Esophagus (tissue), 2 donors: ENCODE data around the gene SELP. TPM values are rescaled to one million over a fixed set of nuclear protein-coding genes. Genes with fewer than 3 reads are reported as not detected.

ENCODE experiments used
- H3K27ac ChIP-seq, 2 donors: one replicate each; pipeline ENCODE4 v1.5.1; 2013; ENCODE audit warnings: low read depth in 2 of 2, mild to moderate bottlenecking in 2 of 2, inconsistent platforms in 1 of 2, low read length in 1 of 2, moderate library complexity in 1 of 2
- H3K27me3 ChIP-seq, 2 donors: one replicate each; pipeline ENCODE4 v1.6.1; 2013; ENCODE audit warnings: low read length in 2 of 2, control low read depth in 1 of 2, mild to moderate bottlenecking in 1 of 2; ENCODE audit not compliant: insufficient read depth in 2 of 2, control insufficient read depth in 1 of 2
- H3K36me3 ChIP-seq, 2 donors: one replicate each; pipeline ENCODE4 v1.6.1; 2013; ENCODE audit warnings: low read length in 1 of 2; ENCODE audit not compliant: control insufficient read depth in 2 of 2, insufficient read depth in 2 of 2
- H3K4me1 ChIP-seq, 2 donors: one replicate each; pipeline ENCODE4 v1.6.1; 2013; ENCODE audit warnings: low read length in 1 of 2; ENCODE audit not compliant: control insufficient read depth in 2 of 2, insufficient read depth in 2 of 2
- H3K4me3 ChIP-seq, 2 donors: one replicate each; pipeline ENCODE4 v1.5.1; 2013; ENCODE audit warnings: low read length in 2 of 2, mild to moderate bottlenecking in 2 of 2, low read depth in 1 of 2, moderate library complexity in 1 of 2
- H3K9me3 ChIP-seq, 2 donors: one replicate each; pipeline ENCODE4 v1.6.1; 2013; ENCODE audit warnings: mild to moderate bottlenecking in 2 of 2, low read depth in 1 of 2, low read length in 1 of 2, moderate library complexity in 1 of 2; ENCODE audit not compliant: control insufficient read depth in 2 of 2, insufficient read depth in 1 of 2
- WGBS, 2 donors: extraction: QIAGEN DNeasy Blood & Tissue Kit; methylation state at CpG; one replicate each; pipeline ENCODE4 v1.1.7; 2013; 5-methylcytosine and 5-hydroxymethylcytosine counted together
- polyA plus RNA-seq, 2 donors: library from polyadenylated mRNA; stranded (reverse); fragments of 200-250 nt; gene quantifications; one replicate each; pipeline ENCODE4 v1.2.3, GENCODE V29; 2013
- donor health status: healthy with polysubstance abuse.
- donor health status: Bipolar disorder and iron deficiency.

The SELP gene
- polyA plus RNA-seq, 2 donors: 1.5 to 2.1 TPM

DNA sequence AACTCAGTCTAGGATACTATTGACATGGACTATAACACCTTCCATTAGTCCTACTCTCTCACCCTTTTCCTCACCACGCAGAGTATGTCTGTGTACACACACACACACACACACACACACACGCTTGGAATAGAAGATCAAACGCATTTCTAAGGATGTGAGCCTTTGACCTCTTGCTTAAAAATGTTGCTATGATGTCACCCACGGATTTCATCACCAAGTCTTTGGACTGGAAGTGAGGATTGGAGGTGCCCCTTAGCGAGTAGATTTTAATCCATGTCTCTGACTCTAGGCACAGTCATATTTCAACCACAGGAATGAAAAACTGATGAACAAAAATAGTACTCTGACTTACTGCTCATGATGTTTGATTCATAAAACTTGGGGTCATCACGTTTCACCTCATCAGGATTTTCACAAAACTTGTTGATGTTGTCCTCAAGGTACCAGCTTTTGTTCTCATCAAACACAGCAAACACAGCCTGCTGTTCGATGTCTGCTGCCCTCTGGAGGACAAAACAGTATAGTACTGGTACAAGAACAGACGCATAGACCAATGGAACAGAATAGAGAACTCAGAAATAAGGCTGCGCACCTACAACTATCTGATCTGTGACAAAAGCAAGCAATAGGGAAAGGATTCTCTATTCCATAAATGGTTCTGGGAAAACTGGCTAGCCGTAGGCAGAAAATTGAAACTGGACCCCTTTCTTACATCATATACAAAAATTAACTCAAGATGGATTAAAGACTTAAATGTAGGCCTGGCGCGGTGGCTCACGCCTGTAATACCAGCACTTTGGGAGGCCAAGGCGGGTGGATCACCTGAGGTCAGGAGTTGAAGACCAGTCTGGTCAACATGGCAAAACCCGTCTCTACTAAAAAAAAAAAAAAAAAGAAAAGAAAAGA, 83.6 kb downstream of the SELP start:
- no peaks in the 10 kb centered on the region for H3K9me3 ChIP-seq
- WGBS, 2 donors: 49 to 51% methylated on average over 15 of the region's 15 CpGs
- H3K27ac ChIP-seq: no peak overlapping the region
- H3K4me3 ChIP-seq: no peak overlapping the region
- no peaks in the 10 kb centered on the region for H3K4me1 ChIP-seq
- H3K27me3 ChIP-seq: no peaks in the 10 kb centered on the region
- no peaks in the 10 kb centered on the region for H3K36me3 ChIP-seq

- H3K9me3 ChIP-seq: no peaks in the 10 kb centered on the region
- 72 to 80% methylated on average over 2 of the region's 2 CpGs for WGBS, 2 donors
- H3K36me3 ChIP-seq: no peaks in the 10 kb centered on the region
- no peaks in the 10 kb centered on the region for H3K27me3 ChIP-seq
- H3K4me1 ChIP-seq: no peaks in the 10 kb centered on the region
- no peak overlapping the region for H3K27ac ChIP-seq
- no peak overlapping the region for H3K4me3 ChIP-seq
Observed at GRCh38 chr1:169545472-169545871, 84.5 kb downstream of the SELP start.

DNA sequence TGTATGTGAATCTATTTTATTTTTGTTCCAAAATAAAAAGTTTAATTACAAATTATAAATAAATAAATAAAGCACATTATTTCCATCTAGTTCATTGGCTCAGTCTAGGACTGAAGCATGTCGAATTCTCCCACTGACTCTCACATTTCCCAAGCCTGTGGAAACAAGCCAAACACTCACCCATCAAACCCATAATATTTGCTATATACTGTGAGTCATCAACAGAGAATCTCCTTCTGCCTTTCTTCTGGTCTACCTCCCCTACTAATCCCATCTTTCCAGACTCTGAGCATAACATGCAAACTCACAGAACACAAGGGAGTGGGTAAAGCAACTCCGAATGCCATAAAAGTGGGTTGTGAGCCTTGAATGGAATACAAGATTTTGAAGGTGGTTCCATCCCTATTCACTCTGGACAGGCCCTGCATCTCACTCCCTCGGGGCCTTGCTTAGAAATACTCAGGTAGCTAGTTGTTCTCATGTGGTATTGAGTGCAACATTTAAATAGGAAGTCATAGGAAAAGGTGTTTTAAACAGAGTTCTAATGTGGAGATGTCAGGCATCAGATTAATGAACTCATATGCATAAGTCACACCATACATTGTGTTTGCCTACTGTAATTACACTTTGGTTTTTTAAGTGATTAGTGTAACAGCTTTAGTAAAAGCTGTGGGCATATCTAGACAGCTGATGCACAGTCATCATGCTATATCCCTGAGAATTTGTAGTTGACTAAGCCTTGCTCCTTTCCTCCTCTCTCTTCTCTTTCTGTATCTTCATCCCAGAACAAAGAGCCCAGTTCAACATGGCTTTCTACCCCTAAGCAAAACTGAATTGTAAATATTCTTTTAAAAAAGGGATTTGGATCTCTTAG, 90.7 kb downstream of the SELP start:
- no peak overlapping the region for H3K4me3 ChIP-seq
- no peaks in the 10 kb centered on the region for H3K27me3 ChIP-seq
- 67 to 69% methylated on average over 3 of the region's 3 CpGs for WGBS, 2 donors

More for the DNA sequence above, 90.7 kb downstream of the SELP start:
- Histone ChIP-seq H3K4me1 (no peaks in the 10 kb centered on the region), H3K27ac (no peak overlapping the region), H3K36me3 (no peaks in the 10 kb centered on the region), H3K9me3 (no peaks in the 10 kb centered on the region)

Other genes starting within 250 kb of the SELP start
- gene CCDC181, start 202.7 kb downstream of the SELP start, polyA plus RNA-seq: under 1 TPM in 1 of 2 donors, not detected in 1; 0.06 TPM
- gene SLC19A2, start 144.2 kb downstream of the SELP start, polyA plus RNA-seq: 1 to 10 TPM; 5.7 to 8.8 TPM
- under 1 TPM; 0.02 to 0.07 TPM for gene F5, start 43.6 kb downstream of the SELP start, polyA plus RNA-seq
- under 1 TPM; 0.19 to 0.22 TPM for gene SELL, start 81.5 kb upstream of the SELP start, polyA plus RNA-seq
- under 1 TPM; 0.25 to 0.57 TPM for gene SELE, start 104.0 kb upstream of the SELP start, polyA plus RNA-seq
- gene METTL18, start 164.8 kb upstream of the SELP start, polyA plus RNA-seq: 1 to 10 TPM; 5.7 to 5.8 TPM